Measurements from ENCODE around the gene GID8.

- TF ChIP-seq CTCF (IDR thresholded peaks at IDR 0.05) (no peak), TAF1 (IDR thresholded peaks at IDR 0.05; ENCODE audit: borderline replicate concordance, low read depth, low read length) (no peak), EP300 (IDR thresholded peaks at IDR 0.05; ENCODE audit: borderline replicate concordance in 1 of 2, low read depth in 1 of 2, low read length in 1 of 2) (no peak), TEAD4 (IDR thresholded peaks at IDR 0.05; ENCODE audit: borderline replicate concordance, insufficient read depth) (no peak), RAD21 (IDR thresholded peaks at IDR 0.05; ENCODE audit: low read length) (no peak), EZH2phosphoT487 (IDR thresholded peaks at IDR 0.05; ENCODE audit: borderline replicate concordance, low read depth) (no peak), CHD2 (IDR thresholded peaks at IDR 0.05; ENCODE audit: low read length, partially characterized antibody) (no peak), SMC3 (IDR thresholded peaks at IDR 0.05; ENCODE audit: low read depth, low read length) (no peak), POLR2AphosphoS5 (IDR thresholded peaks at IDR 0.05; ENCODE audit: low read depth, low read length) (no peak), RFX5 (IDR thresholded peaks at IDR 0.05; ENCODE audit: low read length) (no peak), GATA2 (CRISPR knock-in tag; IDR thresholded peaks at IDR 0.05) (no peak), NRF1 (IDR thresholded peaks at IDR 0.05; ENCODE audit: low read depth, low read length) (no peak), GABPA (IDR thresholded peaks at IDR 0.05; ENCODE audit: low read depth) (no peak)
- TF ChIP-seq, protein P1, sequence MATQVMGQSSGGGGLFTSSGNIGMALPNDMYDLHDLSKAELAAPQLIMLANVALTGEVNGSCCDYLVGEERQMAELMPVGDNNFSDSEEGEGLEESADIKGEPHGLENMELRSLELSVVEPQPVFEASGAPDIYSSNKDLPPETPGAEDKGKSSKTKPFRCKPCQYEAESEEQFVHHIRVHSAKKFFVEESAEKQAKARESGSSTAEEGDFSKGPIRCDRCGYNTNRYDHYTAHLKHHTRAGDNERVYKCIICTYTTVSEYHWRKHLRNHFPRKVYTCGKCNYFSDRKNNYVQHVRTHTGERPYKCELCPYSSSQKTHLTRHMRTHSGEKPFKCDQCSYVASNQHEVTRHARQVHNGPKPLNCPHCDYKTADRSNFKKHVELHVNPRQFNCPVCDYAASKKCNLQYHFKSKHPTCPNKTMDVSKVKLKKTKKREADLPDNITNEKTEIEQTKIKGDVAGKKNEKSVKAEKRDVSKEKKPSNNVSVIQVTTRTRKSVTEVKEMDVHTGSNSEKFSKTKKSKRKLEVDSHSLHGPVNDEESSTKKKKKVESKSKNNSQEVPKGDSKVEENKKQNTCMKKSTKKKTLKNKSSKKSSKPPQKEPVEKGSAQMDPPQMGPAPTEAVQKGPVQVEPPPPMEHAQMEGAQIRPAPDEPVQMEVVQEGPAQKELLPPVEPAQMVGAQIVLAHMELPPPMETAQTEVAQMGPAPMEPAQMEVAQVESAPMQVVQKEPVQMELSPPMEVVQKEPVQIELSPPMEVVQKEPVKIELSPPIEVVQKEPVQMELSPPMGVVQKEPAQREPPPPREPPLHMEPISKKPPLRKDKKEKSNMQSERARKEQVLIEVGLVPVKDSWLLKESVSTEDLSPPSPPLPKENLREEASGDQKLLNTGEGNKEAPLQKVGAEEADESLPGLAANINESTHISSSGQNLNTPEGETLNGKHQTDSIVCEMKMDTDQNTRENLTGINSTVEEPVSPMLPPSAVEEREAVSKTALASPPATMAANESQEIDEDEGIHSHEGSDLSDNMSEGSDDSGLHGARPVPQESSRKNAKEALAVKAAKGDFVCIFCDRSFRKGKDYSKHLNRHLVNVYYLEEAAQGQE (IDR thresholded peaks at IDR 0.05; ENCODE audit: low read depth, low read length) = no peak
Measured at GRCh38 chr20:62991863-62992262, 53.9 kb downstream of the GID8 start.

Measured in SK-N-SH (cell line).